ENCODE data around the gene PARD6G.

The PARD6G gene

GRCh38 chr18:80176334-80177073 lies 70.8 kb downstream of the PARD6G start:
- Histone ChIP-seq H3K36me3 (ENCODE audit: insufficient read depth, low read length) (no peaks in the 10 kb centered on the region), H3K9ac (ENCODE audit: insufficient read length) (no peak overlapping the region), H3K4me3 (no peak overlapping the region), H3K9me3 (ENCODE audit: low read depth, low read length) (no peaks in the 10 kb centered on the region), H3K27ac (no peak overlapping the region)
- DNase-seq (ENCODE audit: low read depth, low spot score) = no peak
- TF ChIP-seq FOXP2 (optimal IDR thresholded peaks at IDR 0.05; ENCODE audit: control extremely low read depth, extremely low read length, insufficient read depth) (no peak), POLR2AphosphoS5 (IDR thresholded peaks at IDR 0.05; ENCODE audit: borderline replicate concordance, low read depth, low read length) (no peak), EZH2 (IDR thresholded peaks at IDR 0.05) (no peak)

- Histone ChIP-seq H3K9me3 (ENCODE audit: low read depth, low read length) (no peaks in the 10 kb centered on the region), H3K27ac (no peak overlapping the region), H3K9ac (ENCODE audit: insufficient read length) (no peak overlapping the region), H3K4me3 (no peak overlapping the region), H3K36me3 (ENCODE audit: insufficient read depth, low read length) (no peaks in the 10 kb centered on the region)
- TF ChIP-seq POLR2AphosphoS5 (IDR thresholded peaks at IDR 0.05; ENCODE audit: borderline replicate concordance, low read depth, low read length) (no peak), FOXP2 (optimal IDR thresholded peaks at IDR 0.05; ENCODE audit: control extremely low read depth, extremely low read length, insufficient read depth) (no peak), EZH2 (IDR thresholded peaks at IDR 0.05) (no peak)
- DNase-seq (ENCODE audit: low read depth, low spot score) = no peak
These were observed 71.7 kb downstream of the PARD6G start for GRCh38 chr18:80175451-80176204.

DNA sequence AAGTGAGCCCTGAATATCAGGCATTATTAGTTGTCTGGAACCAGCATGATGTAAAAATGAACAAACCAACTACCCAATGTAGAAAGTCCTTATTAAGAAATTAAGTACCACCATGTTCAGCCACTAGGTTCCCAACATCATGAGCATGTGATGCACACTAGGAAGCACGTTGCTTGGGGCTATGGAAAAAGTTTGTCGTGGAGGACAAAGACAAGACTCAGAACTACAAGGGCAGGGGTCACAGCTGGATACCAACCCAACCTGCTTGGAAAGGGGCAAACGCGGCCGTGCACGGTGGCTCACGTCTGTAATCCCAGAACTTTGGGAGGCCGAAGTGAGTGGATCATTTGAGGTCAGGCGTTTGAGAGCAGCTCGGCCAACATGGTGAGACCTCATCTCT lies 74.3 kb downstream of the PARD6G start:
- no peaks in the 10 kb centered on the region for H3K9me3 ChIP-seq (ENCODE audit: low read depth, low read length)
- H3K9ac ChIP-seq (ENCODE audit: insufficient read length) = no peak overlapping the region
- no peak for DNase-seq (ENCODE audit: low read depth, low spot score)
- H3K27ac ChIP-seq = no peak overlapping the region
- no peaks in the 10 kb centered on the region for H3K36me3 ChIP-seq (ENCODE audit: insufficient read depth, low read length)
- TF ChIP-seq EZH2 (IDR thresholded peaks at IDR 0.05) (no peak), FOXP2 (optimal IDR thresholded peaks at IDR 0.05; ENCODE audit: control extremely low read depth, extremely low read length, insufficient read depth) (no peak), POLR2AphosphoS5 (IDR thresholded peaks at IDR 0.05; ENCODE audit: borderline replicate concordance, low read depth, low read length) (no peak)
- H3K4me3 ChIP-seq = no peak overlapping the region

GRCh38 chr18:80172056-80172455 lies 75.3 kb downstream of the PARD6G start:
- Histone ChIP-seq H3K9ac (ENCODE audit: insufficient read length) (no peak overlapping the region), H3K36me3 (ENCODE audit: insufficient read depth, low read length) (no peaks in the 10 kb centered on the region), H3K27ac (no peak overlapping the region), H3K4me3 (no peak overlapping the region), H3K9me3 (ENCODE audit: low read depth, low read length) (no peaks in the 10 kb centered on the region)
- TF ChIP-seq EZH2 (IDR thresholded peaks at IDR 0.05) (no peak), POLR2AphosphoS5 (IDR thresholded peaks at IDR 0.05; ENCODE audit: borderline replicate concordance, low read depth, low read length) (no peak), FOXP2 (optimal IDR thresholded peaks at IDR 0.05; ENCODE audit: control extremely low read depth, extremely low read length, insufficient read depth) (no peak)
- no peak for DNase-seq (ENCODE audit: low read depth, low spot score)

- TF ChIP-seq POLR2AphosphoS5 (IDR thresholded peaks at IDR 0.05; ENCODE audit: borderline replicate concordance, low read depth, low read length) (no peak), FOXP2 (optimal IDR thresholded peaks at IDR 0.05; ENCODE audit: control extremely low read depth, extremely low read length, insufficient read depth) (no peak), EZH2 (IDR thresholded peaks at IDR 0.05) (no peak)
- Histone ChIP-seq H3K9ac (ENCODE audit: insufficient read length) (no peak overlapping the region), H3K4me3 (no peak overlapping the region), H3K27ac (no peak overlapping the region), H3K9me3 (ENCODE audit: low read depth, low read length) (no peaks in the 10 kb centered on the region), H3K36me3 (ENCODE audit: insufficient read depth, low read length) (no peaks in the 10 kb centered on the region)
- DNase-seq (ENCODE audit: low read depth, low spot score) = no peak
These were observed 76.1 kb downstream of the PARD6G start for GRCh38 chr18:80171054-80171872.

- Histone ChIP-seq H3K27ac (no peak overlapping the region), H3K9me3 (ENCODE audit: low read depth, low read length) (no peaks in the 10 kb centered on the region), H3K36me3 (ENCODE audit: insufficient read depth, low read length) (no peaks in the 10 kb centered on the region), H3K9ac (ENCODE audit: insufficient read length) (no peak overlapping the region), H3K4me3 (no peak overlapping the region)
- DNase-seq (ENCODE audit: low read depth, low spot score) = no peak
- no peak for TF ChIP-seq POLR2AphosphoS5 (IDR thresholded peaks at IDR 0.05; ENCODE audit: borderline replicate concordance, low read depth, low read length)
- TF ChIP-seq FOXP2 (optimal IDR thresholded peaks at IDR 0.05; ENCODE audit: control extremely low read depth, extremely low read length, insufficient read depth) = no peak
- TF ChIP-seq EZH2 (IDR thresholded peaks at IDR 0.05) = no peak
These were observed 76.8 kb downstream of the PARD6G start for GRCh38 chr18:80170395-80171053.

DNA sequence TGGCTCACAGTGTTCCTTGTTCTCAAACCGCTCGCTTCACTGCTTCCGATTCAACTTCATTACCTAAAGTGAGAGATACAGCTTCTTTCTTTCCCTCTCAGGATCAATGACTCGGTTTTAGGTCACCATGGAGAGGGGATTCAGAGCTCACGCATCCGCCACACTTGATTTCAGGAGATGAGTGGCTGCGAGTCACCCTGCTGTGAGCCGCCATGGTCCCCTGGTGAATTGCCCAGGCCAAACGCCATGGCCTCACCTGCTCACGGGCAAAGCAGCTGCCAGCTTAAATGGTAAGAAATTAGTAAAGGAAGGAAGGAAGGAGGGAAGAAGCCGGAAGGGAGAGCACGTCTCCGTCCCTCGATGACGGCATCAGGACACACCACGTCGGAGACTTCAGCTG lies 77.7 kb downstream of the PARD6G start:
- Histone ChIP-seq H3K9ac (ENCODE audit: insufficient read length) (no peak overlapping the region), H3K36me3 (ENCODE audit: insufficient read depth, low read length) (no peaks in the 10 kb centered on the region), H3K9me3 (ENCODE audit: low read depth, low read length) (no peaks in the 10 kb centered on the region), H3K4me3 (no peak overlapping the region), H3K27ac (no peak overlapping the region)
- TF ChIP-seq FOXP2 (optimal IDR thresholded peaks at IDR 0.05; ENCODE audit: control extremely low read depth, extremely low read length, insufficient read depth) (no peak), POLR2AphosphoS5 (IDR thresholded peaks at IDR 0.05; ENCODE audit: borderline replicate concordance, low read depth, low read length) (no peak)
- DNase-seq (ENCODE audit: low read depth, low spot score) = no peak
